NCI-H524 (cell line): Measurements from ENCODE around the gene ZBTB16.
A peak's percentile ranks its signal among the peaks of the same experiment; 100 is the strongest.

ENCODE experiments used
- DNase-seq, 2 experiments: peaks; one replicate each; lab custom pipeline; 2025; lab: John Stamatoyannopoulos, UW

ZBTB16 gene

GRCh38 chr11:114059278-114059983 lies at the start of gene ZBTB16:
ZBTB16 (plus strand) TSS chr11:114059711; CDS start chr11:114063301, 3,590 bp downstream.
- peak; percentile 14 to 69 for DNase-seq

GRCh38 chr11:114010931-114011330 lies 48.6 kb upstream of the ZBTB16 start:
- DNase-seq: no peak

GRCh38 chr11:114011443-114011842 lies 48.1 kb upstream of the ZBTB16 start:
- no peak for DNase-seq

GRCh38 chr11:114015117-114015516 lies 44.4 kb upstream of the ZBTB16 start:
- no peak for DNase-seq

- DNase-seq: no peak
Observed at GRCh38 chr11:114016986-114017385, 42.5 kb upstream of the ZBTB16 start.

GRCh38 chr11:114017723-114018122 lies 41.8 kb upstream of the ZBTB16 start:
- DNase-seq: no peak

- no peak for DNase-seq
Observed at GRCh38 chr11:114019046-114019445, 40.5 kb upstream of the ZBTB16 start.

GRCh38 chr11:114019574-114019973 lies 39.9 kb upstream of the ZBTB16 start:
- no peak for DNase-seq

GRCh38 chr11:114025329-114025907 lies 34.1 kb upstream of the ZBTB16 start:
- no peak for DNase-seq

GRCh38 chr11:114026355-114026754 lies 33.2 kb upstream of the ZBTB16 start:
- peak in 1 of 2 experiments; percentile 17 for DNase-seq

GRCh38 chr11:114027391-114027790 lies 32.1 kb upstream of the ZBTB16 start:
- DNase-seq: no peak

GRCh38 chr11:114027926-114028325 lies 31.6 kb upstream of the ZBTB16 start:
- no peak for DNase-seq

- DNase-seq: no peak
Observed at GRCh38 chr11:114031246-114031966, 28.1 kb upstream of the ZBTB16 start.

- no peak for DNase-seq
Observed at GRCh38 chr11:114031967-114032320, 27.6 kb upstream of the ZBTB16 start.

- no peak for DNase-seq
Observed at GRCh38 chr11:114033066-114033465, 26.4 kb upstream of the ZBTB16 start.

GRCh38 chr11:114033572-114033971 lies 25.9 kb upstream of the ZBTB16 start:
- DNase-seq: no peak

- no peak for DNase-seq
Observed at GRCh38 chr11:114034956-114035355, 24.6 kb upstream of the ZBTB16 start.

GRCh38 chr11:114036147-114036811 lies 23.2 kb upstream of the ZBTB16 start:
- peak; percentile 31 to 69 for DNase-seq

GRCh38 chr11:114036958-114037357 lies 22.6 kb upstream of the ZBTB16 start:
- DNase-seq: no peak

- DNase-seq: no peak
Observed at GRCh38 chr11:114039551-114039950, 20.0 kb upstream of the ZBTB16 start.

GRCh38 chr11:114040706-114041211 lies 18.8 kb upstream of the ZBTB16 start:
- no peak for DNase-seq

GRCh38 chr11:114042234-114042633 lies 17.3 kb upstream of the ZBTB16 start:
- DNase-seq: no peak
